HG02943 (cell line): ENCODE results near the gene AQP5.

Source experiments
- ATAC-seq: cut with Tn5 transposase; IDR thresholded peaks from one replicate; pipeline ENCODE4 v1.9.1; 2021; ENCODE audit warnings: mild to moderate bottlenecking, low read depth, moderate library complexity; ENCODE audit not compliant: unreplicated experiment

The AQP5 gene

GRCh38 chr12:49930515-49931288 lies 31.0 kb upstream of the AQP5 start:
- ATAC-seq: no peak

DNA sequence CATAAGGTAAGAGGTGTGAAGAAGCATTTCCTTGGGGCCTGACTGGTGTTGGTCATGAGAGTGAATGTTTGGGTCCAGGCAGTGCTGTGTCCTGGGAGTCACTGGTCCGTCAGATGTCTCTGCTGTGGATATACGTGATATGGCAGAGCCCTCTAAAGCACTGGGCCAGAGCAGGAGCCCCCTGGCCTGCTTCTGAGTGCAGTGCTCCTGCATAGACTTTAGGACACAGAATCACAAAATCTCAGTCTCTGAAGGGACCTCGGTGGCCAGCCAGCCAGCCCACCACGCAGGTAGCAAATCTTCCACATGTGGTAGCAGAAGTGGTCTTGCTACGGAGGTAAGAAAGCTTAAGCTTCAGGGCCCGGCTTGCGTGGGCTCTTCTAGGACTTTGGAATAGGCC lies 29.6 kb upstream of the AQP5 start:
- ATAC-seq: no peak

DNA sequence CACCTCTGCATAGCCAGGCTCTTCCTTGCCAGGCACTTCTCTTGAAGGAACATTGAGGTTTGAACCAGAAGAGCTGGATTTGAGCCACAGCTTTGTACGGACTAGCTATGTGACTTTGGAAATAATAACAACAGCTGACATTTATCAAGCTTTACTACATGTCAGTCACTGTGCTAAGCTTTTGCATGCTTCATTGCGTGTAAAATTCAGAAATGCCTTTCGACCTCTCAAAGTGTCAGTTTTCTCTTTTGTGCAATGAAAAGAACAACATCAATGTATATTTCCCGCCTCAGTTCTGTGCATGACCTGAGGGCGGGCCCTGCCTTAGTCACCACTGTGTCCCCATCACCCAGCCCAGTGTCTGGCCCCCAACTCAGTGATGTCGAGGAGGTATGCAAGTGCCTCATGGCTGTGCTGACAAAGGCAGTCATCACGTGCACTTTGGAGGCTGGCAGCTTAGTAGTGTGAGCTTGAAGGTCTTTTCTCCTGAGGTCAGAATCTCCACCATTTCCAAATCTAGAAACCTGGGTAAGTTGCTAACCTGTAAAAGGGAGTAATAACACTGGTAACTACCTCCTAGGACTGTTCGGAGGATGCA lies 29.0 kb upstream of the AQP5 start:
- no peak for ATAC-seq

DNA sequence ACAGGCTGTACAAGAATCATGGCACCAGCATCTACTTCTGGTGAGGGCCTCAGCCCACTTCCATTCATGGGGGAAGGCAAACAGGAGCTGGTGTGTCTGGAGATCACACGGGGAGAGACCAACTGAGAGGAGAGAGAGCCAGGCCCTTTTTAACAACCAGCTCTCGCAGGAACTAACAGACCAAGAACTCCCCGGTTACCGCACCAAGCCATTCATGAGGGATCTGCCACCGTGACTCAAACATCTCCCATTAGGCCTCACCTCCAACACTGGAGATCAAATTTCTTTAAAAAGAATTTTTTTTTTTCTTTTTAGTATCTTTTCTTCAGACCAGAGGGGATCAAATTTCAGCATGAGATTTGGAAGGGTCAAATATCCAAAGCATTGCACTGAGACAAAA lies 27.9 kb upstream of the AQP5 start:
- ATAC-seq: no peak

GRCh38 chr12:49934505-49934904 lies 27.2 kb upstream of the AQP5 start:
- no peak for ATAC-seq

- ATAC-seq: no peak
These were observed 24.7 kb upstream of the AQP5 start for GRCh38 chr12:49936925-49937324.

DNA sequence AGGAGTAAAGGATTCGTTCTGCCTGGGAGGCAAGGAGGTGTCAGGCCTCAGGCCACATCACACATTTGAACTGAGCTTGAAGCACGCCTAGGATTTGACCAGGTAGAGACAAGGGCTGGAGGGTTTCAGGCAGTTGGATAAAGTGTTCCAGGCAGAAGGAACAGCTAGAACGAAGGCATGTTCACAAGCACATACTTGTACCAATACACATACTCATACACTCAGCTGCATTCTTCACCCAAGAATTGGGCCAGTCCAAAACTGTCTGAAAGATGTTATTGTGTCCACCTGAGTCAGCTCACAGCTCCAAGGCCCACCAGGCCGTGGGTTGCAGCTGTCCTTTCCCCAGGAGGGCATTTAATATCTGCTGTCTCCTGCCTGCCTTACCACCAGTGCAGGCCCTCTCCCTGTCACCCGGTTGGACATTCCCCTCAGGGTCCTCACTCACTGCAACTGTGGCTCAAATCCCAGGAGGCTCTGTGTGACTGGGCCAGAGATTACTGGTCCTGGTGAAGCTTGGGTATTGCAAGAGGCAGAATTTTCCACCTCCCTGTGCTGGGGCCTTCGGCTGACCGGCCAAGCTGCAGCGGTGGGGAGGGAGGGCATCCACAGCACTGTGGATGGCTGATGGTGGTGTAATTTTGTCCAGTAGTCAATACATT lies 23.9 kb upstream of the AQP5 start:
- no peak for ATAC-seq

DNA sequence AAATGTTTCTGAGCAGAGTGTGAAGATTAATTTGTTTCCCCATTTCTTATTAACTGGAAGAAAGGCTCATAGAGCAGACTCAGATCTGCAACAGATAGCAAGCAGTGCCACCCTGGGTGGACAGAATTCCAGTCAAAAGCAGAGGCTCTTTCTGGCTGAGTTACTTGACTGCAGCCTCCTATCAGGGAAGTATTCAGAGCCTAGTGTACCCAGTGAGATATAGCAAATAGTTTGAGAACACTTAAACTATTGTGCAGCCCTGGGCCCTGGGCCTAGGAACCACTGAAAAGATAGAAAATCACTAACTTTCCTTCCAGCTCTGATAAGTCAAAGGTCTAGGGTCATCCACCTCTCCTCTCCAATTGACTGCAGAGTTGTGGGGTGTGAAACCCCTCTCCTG lies 22.4 kb upstream of the AQP5 start:
- ATAC-seq: no peak

DNA sequence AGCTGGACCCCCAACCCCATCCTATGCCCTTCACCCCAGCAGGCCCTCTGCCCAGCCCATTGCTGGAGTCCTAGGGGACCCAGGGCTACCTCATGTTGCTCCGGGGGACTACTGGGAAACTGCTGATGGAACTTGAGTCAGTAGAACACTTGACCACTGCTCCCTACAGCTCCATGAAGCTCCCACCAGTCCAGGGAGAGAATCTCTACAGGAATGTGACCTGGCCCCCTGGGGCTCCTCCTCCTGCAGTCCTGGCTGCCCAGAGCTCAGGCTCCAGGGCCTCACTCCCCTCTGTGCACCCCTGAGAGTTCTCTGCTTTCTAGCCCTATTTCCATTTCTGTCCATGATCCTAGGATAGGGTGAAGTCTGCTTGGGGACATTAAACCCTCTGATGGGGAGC lies 22.0 kb upstream of the AQP5 start:
- ATAC-seq: no peak

DNA sequence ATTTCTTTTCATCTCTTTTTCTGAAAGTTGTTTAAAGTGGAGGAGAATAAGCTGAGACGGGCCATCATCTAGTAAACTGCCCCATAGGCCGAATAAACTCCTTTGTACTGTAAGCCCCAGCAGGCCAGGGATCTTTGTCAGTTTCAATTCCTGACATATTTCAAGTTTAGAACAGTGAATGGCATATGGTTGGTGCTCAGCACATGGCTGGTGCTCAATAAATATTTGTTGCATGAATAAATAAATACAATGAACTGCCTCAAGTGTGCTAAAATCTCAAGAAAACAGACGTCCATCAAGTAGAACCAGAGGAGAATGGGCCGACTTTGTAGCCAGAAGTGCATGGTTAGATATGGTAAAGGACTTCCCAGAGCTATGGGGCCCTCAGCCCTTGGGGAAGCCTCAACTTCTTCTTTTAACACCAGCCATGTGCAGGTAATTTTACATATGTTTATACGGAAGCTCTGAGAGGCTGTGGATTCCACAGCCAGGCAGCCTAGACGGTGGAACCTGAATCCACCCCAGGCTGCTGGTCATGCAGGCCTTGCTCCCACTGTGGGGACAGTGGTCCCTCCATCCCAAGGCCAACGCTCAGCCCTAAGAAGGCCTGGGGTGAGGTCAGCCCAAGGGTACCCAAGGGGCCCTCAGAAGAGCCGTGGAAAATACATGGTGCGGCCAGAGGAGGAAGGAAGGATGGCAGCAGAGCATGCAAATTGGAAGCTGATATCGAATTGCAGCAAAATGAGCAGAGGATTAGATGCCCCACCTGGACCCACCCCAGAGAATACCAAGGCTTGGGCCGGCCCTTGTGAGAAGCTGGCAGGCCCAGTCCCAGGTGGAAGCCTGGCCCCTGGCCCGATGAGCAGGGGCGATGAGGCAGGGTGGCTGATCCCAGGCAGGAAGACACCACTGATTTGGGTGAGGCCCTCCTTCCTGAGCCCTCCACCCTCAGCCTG lies 19.8 kb upstream of the AQP5 start:
- no peak for ATAC-seq

GRCh38 chr12:49942512-49942893 lies 19.2 kb upstream of the AQP5 start:
- no peak for ATAC-seq

DNA sequence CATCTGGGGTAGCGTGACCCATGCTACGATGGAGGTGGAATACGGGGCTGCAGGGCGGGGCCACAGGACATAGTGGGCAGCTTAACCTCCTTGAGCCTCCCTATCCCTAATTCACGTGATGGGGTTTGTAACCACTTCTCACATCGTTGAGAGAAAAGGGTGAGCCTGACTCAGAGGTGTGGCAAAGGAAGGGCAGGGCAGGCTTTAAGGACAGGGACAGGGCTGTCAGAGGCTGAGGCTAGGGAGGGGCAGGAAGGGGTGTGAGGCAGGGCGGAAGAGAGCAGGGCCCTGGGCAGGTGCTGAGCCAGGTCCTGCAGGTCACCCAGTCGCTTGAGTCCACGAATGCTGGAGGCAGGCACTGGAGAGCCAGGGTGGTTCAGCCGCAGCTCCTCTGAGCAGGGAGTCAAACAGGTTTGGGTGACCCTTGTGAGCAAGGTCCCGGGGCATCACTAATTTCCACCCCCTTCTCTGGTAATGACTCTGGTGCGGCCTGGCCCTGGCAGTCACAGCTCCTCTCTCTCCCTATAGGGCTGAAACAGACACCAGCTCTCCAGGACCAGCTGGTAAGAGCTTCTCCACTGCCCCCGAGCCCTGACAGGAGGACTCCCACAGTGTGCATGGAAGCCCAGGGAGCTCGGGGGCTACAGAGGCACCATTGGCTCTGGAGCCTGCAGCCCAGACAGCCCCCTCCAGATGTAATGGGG lies 18.6 kb upstream of the AQP5 start:
- no peak for ATAC-seq

DNA sequence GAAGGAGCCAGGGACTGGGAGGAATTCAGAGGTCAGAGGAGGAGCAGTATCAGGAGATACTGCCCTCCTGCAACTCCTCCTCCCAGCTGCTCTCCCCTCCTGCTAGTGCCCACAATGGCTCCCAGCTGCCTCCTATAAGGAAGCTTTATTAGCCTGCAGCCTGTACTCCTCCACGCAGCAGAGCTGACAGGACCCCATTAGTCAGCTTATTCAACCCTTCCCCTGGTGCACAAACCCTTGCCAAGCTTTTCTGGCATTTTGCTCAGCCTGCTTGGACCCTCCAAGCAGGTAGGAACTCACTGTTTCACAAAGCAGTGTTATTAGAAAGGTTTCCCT lies 18.1 kb upstream of the AQP5 start:
- ATAC-seq: no peak

DNA sequence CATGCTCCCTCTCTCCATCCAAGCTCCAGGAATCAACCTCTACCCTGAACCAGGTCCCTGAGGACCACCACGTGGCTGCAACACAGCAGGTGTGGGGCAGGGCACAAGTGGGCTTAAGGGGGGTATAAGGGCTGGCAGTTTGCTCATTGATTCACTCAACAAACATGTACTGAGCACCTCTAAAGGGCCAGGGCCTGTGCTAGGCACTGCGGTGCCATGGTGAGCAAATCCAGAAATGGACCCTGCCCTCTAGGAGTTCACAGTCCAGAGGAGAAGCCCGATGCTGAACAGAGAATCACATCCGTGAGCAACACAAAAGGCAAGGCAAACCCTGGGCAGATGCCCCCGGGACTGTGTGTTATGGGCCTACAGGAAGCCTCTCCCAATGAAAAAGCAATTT lies 17.6 kb upstream of the AQP5 start:
- no peak for ATAC-seq

- no peak for ATAC-seq
These were observed 17.0 kb upstream of the AQP5 start for GRCh38 chr12:49944718-49945117.

DNA sequence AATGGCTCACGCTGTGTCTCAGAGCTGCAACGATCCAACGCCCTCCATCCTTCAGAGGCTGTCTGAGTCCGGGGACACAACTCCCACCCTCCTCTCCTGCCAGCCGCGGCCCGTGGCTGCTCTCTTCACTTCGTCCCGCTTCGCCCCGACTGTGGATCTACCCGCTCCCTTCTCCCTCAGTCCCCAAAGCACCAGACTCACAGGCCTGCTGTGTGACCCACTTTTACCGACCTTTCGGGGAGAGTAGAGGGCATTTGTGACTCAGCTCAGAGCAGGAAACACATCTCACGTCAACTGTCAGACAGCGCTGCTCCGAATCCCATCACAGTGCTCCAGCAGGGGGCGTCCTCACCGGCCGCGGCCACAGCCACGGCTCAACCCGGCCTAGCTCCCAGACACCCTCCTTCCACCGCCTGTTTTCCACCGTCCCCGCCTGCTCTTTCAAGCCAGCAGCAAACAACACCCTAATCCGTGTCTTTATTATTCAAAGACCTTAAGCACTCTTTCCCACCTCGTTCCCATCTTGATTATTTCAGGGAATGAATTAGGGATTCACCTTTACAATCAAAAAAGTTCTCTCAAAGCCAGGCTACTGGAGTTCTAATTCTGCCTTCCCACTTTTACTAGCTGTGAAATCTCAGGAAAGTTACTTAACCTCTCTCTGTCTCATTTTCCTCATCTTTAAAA lies 16.1 kb upstream of the AQP5 start:
- ATAC-seq: no peak

DNA sequence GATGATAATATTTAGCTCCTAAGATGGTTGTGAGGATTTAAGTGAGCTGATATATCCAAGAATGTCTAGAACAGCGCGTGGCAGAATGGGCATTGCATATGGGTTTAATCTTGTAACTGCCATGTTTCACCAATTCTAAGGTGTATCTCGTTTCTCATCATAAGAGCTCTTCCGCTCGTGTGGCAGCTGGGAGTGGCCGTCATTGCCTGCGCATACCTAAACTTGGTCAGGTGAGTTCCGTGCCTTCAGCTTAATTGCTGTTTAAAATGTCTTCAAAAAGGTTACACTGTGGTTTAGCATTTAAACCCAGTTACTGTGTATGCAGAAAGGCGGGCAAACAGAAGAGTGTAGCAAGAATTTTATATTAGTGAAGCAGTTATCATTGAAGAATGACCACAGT lies 15.6 kb upstream of the AQP5 start:
- ATAC-seq: no peak

DNA sequence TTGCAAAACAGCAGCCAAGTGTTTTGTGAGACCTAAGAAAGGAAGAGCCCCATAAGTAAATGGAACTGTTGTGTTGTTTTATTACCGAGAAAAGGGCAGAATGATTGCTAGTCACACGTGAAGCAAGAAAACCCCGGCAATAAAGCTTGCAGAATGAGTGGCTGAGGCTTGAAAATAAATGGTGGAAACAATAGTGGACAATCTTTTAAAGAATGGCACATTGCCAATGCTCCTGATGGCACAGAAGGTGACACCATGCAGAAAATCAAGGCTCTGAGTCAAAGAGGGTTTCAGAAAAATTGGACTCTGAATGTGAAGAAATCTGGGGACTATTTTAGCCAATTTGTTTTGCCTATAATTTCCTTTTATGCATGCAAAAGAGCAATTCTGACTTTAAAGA lies 15.2 kb upstream of the AQP5 start:
- no peak for ATAC-seq

- no peak for ATAC-seq
These were observed 14.0 kb upstream of the AQP5 start for GRCh38 chr12:49947593-49948226.
